ENCODE measurements around the gene SEC61A2.
A peak's percentile ranks its signal among the peaks of the same experiment; 100 is the strongest.
"Not testable (repeated sequence)": the region's sequence is repeated elsewhere in the genome, so short reads cannot be mapped to it uniquely, and the experiment has no call there.

The SEC61A2 gene

DNA sequence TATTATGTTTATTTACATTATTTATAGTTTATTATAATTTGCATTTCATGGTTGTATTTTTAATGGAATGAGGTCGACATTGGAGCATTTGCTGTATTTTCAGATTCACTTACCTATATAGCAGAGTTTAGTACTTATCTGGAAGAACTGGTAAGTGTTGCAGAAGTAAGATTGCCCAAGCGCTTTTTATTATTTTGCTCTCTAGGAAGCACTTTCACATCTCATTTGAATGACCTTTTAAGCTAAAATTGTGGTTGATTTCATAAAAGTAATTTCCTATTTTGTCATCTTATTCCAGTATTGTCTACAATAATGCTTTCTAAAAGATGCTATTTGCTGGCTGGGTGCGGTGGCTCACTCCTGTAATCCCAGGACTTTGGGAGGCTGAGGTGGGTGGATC, 28.6 kb downstream of the SEC61A2 start:
- no peak for DNase-seq (ENCODE audit: low read depth in 1 of 2, low spot score in 1 of 2)

DNA sequence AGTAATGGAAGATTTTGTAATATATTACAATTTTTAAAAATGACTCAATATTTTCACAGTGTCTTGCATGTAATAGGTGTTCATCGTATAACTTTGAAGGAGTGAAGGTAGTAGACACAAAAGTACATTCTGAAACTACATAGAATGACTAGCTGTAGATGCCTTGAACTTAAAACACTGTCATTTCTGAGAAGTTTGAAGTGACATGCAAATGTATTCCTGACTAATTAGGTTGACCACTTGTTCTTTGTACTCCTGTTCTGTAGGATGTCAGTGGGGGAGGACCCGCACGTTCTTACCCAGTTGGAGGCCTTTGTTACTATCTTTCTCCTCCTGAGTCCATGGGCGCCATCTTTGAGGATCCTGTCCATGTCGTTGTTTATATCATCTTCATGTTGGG, 31.2 kb downstream of the SEC61A2 start:
- DNase-seq (ENCODE audit: low read depth in 1 of 2, low spot score in 1 of 2), result no peak

DNA sequence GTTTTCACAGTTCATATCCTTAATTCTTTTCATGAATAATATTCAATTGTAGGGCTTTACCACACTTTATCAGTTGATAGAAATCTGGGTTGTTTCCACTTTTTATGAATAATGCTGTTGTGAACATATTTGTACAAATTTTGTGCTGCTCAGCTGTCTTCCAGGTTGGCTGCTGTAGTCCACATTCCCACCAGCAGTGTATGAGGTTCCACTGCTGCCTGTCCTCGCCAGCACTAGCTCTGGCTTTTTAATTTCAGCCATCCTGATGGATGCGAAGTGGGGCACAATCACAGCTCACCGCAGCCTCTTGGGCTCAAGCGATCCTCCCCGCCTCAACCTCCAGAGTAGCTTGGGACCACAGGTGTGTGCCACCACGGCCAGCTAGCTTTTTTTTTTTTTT, 33.5 kb downstream of the SEC61A2 start:
- no peak for DNase-seq (ENCODE audit: low read depth in 1 of 2, low spot score in 1 of 2)

DNA sequence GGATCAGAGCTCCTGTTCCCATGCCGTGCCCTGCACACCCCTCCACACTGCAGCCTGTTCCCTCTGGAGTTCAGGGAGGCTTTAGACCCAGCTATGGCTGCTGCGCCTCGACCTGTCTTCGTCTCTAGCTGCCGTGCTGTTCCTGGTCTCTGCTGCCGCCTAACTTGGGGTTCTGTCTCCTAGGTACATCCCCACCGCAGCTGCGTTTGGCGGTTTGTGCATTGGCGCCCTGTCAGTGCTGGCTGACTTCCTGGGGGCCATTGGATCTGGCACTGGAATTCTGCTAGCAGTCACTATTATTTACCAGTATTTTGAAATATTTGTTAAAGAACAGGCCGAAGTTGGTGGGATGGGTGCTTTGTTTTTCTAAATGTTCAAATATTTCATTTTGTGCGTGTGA, 34.6 kb downstream of the SEC61A2 start:
- no peak for DNase-seq (ENCODE audit: low read depth in 1 of 2, low spot score in 1 of 2)

DNA sequence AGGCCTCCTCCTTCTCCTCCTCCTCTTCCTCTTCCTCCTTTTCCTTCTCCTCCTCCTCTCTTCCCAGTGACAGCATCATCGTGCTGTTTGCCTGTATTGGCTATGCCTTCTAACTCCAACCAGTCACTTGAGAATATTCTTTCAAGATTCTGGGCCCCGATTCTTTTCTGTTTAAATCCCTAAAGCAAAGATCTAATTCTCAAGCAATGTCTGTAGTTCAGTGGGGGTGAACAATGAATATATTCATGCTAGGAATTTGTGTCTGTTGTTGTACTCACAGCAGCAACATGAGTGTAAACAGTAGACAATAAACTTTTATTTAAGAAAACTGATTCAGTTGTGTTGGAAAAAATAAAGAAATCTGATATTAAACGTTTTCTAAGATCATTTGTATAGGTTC, 35.6 kb downstream of the SEC61A2 start:
- DNase-seq (ENCODE audit: low read depth in 1 of 2, low spot score in 1 of 2), result no peak

DNA sequence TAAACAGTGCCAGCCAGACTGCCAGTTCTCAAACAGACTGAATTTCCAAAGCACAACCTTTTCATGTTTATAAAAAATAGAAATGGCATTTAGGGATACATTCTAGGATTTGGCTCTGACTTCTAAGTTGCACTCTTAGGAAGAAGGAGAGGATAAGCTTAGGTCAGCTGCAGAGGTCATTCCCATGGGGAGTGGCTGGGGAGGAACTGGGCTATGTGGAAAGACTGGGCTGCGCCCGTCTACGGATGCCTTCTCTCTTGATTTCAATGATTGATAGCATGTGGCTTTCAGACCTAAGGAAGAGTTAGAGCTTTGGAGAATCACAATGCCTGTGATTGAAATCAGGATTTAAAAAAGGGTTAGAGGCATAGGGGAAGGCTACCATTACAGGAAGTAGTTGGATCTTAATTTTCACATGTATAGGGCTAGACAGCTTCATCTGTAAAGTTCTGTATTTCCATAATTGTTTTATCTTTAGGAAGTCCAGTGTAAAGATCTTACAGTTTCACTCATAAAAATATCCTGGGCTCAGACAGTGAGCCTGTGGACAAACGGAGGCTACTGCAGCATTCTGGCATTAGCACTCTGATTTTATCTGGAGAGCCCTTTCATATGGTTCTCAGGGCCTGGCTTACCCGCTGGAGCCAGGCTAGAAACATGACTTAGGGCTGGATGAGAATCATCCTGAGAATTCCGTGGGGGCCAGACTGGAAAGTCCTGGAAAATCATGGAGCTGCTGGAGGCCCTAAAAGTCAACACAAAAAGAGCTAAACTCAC, 36.7 kb downstream of the SEC61A2 start:
- no peak for DNase-seq (ENCODE audit: low read depth in 1 of 2, low spot score in 1 of 2)

DNA sequence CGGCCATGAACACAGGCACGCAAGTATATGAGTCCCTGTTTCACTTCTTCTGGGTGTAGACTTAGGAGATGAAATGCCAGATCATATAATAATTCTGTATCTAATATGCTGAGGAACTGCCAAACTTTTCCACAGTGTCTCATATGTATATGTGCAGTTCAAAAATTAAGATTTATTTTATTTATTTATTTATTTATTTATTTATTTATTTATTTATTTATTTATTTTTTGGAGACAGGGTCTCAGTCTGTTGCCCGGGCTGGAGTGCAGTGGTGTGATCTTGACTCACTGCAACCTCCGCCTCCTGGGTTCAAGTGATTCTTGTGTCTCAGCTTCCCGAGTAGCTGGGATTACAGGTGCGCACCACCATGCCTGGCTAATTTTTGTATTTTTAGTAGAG, 42.0 kb downstream of the SEC61A2 start:
- DNase-seq (ENCODE audit: low read depth in 1 of 2, low spot score in 1 of 2), result not testable (repeated sequence)

DNA sequence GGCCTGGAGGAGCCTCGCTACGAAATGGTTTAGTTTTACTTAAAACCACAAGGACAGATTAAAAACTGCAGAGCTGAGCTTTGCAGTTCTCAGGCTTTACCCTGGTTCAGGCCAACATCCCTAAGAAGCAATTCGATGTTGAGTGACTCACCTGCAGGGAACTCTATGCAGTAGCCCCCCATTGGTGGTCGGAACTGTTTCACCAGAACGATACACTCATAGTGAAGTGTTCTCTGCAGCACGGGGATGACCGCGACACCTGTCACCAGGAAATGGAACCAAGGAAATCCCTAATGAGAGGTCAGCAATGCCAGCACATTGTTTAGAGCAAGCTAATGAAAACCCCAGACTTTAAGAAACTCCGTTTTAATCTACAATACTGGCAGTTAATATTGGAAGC, 48.2 kb downstream of the SEC61A2 start:
- no peak for DNase-seq (ENCODE audit: low read depth in 1 of 2, low spot score in 1 of 2)

DNA sequence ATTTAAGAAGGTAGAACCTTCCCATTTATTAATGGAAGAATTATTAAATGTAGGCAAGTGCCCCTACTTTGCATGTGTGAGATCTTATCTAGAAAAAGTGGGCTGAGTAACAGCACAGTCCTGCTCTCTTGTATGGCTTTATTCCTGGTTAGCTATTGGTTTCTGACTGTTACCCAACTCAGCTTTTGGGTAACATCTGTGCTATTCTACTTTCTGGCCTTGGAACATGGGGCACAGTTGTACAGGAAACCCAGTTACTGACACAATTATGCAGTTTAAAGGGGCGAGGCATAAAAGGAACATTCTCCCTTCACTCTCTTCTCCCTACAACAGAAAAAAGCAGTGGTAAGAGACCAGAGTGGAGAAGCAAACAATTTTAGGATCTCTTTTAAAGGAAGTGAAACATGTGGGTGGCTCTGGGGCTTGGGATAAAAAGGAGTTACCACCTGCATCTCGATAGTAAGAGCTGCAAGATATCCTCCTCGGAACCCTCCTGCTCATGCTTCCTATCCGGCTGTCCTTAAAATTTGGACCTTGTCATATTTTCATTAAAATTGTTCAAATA, 50.2 kb downstream of the SEC61A2 start:
- no peak for DNase-seq (ENCODE audit: low read depth in 1 of 2, low spot score in 1 of 2)

DNA sequence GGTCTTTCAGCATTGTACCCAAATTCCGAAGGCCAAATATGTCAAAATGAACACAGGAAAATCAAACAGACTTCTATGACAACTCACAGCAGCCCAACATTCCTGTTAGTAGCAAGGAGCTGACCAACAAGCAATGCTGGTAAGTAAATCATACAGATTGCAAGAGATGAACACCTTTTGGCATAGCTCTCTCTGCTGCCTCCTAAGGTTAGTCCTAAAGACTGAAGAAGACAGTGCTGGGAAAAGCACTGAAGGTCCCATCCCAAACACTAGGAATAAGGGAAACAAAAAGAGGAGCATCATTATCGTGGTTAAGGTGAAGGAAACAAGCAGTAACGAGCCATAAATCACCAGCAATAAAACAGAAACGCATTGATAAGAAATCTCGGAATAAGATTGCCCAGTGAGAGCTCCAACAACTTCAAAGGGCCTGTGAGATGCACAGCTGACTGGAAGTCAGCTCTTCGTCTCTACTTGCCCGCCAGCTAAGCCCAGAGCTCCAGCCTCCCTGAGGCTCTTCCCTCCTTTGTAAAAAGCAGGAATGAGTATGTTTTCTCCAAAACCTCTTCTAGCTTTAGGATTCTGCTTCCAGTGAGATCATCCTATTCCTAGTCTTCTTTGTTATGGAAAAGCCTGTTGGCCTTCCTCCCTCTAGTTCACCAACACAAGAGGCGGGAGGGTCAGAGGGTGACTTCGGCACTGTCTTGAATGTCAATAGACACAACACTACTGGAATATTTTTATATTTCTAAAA, 50.9 kb downstream of the SEC61A2 start:
- DNase-seq (ENCODE audit: low read depth in 1 of 2, low spot score in 1 of 2), result no peak

DNA sequence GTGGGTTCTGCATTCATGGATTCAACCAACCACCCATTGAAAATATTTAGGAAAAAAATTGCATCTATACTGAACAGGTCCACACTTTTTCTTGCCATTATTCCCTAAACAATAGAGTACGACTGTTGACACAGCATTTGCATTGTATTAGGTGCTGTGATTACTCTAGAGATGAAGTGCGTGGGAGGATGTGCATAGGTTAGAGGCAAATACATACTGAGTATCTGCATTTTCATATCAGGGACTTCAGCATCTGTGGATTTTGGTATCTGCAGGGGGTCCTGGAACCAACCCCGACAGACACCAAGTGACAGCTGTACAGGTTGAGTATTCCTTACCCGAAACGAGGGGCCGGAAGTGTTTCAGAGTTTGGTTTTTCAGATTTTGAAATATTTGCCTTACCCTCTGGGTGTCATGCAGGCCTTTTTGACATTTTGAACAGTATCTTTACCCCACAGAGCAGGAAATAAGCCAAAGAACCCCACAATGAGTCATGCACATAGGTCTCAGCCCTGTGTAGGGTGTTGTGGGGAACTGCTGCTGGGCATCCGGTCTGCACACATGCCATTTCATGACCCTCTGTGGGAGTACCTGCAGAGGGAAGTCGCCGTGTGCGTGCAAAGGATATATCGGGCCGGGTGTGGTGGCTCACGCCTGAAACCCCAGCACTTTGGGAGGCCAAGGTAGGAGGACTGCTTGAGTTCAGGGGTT, 51.7 kb downstream of the SEC61A2 start:
- peak; percentile 23 to 58 for DNase-seq (ENCODE audit: low read depth in 1 of 2, low spot score in 1 of 2)

DNA sequence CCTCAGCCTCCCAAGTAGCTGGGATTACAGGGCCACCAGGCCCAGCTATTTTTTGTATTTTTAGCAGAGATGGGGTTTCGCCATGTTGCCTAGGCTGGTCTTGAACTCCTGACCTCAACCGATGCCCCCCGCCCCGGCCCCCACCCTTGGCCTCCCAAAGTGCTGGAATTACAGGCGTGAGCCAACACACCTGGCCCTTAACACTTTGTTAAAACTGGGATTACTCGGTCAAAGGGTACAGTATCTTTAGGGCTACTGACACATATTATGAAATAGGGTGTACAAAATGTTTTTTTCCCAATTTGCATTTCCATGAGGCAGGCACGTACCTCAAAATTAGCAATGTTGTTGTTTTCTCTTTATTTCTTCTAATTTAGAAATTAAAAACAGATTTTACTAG, 54.7 kb downstream of the SEC61A2 start:
- DNase-seq (ENCODE audit: low read depth in 1 of 2, low spot score in 1 of 2), result no peak

DNA sequence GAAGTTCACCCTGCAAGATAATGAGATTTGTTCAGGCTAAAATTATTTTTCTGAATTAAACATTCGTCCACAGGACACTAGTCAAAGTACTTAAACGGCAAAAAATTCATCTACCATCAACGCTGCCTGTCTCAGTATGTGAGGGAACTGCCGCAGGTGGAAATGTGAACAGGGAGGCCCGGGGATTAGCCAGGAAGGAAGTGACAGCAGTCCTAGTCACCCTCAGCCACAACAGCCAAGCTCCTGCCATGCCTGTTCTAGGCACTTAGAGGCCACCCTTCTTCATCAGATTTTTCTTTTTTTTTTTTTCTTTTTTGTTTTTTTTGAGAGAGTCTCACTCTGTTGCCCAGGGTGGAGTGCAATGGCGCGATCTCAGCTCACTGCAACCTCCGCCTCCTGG, 56.8 kb downstream of the SEC61A2 start:
- peak in 1 of 2 donors; percentile 2 for DNase-seq (ENCODE audit: low read depth in 1 of 2, low spot score in 1 of 2)

DNA sequence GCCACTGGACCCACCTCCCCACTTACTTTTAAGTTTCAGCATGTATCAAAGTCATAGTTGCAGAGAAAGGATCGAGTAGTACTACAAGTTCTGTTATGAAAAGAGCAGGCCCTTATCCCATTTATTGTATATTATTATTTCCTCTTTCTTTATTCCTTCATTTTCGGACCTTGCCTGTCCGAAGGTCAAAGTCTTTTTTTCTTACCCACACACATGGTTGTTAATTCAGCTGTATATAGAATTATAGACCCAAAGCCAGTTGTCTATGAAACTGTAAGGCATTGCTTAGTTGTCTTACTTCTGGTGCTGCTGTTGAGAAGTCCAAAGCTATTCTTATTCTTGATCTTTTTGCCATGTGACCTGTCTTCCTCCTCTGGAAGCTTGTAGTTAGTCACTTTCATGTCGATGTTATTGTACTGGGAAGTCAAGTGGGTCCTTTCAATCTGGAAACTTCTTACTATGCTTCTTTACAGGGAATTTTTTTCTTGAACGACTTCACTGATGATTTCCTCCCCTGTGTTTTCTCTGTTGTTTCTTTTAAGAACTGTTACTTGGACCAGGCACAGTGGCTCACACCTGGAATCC, 57.9 kb downstream of the SEC61A2 start:
- no peak for DNase-seq (ENCODE audit: low read depth in 1 of 2, low spot score in 1 of 2)

DNA sequence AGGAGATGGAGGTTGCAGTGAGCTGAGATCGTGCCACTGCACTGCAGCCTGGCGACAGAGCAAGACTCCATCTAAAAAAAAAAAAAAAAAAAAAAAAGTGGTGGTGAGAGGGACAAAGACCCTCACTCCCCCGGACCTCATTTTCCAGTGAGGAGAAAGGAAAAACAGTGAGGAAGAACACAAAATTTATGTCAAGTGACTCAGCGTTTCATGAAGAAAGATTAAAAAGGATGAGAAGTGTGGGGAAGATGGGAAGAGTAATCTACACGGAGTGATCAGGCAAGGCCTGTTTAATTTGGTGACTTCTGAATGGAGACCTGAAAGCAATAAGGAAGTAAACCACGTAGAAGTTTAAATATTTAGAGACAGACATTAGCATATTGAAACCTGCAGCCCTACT, 59.2 kb downstream of the SEC61A2 start:
- DNase-seq (ENCODE audit: low read depth in 1 of 2, low spot score in 1 of 2), result no peak

DNA sequence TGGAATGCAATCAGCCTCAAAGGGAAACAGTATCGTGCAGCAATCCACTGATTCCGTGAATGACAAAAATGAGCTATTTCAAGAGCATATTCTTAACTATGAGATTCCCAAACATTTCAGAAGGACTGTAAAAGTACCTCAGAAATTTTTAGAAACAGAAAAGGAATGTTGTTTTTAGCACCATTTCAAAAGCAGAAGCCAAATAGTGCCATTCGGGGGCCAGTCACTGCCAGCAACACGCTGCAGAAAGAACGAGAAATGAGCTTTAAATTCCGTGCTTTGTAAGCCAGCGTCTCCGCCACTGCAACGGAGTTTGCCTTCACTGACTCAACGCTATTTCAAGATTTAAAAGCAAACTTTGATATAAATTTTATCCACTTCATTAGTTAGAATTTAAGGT, 59.9 kb downstream of the SEC61A2 start:
- no peak for DNase-seq (ENCODE audit: low read depth in 1 of 2, low spot score in 1 of 2)

DNA sequence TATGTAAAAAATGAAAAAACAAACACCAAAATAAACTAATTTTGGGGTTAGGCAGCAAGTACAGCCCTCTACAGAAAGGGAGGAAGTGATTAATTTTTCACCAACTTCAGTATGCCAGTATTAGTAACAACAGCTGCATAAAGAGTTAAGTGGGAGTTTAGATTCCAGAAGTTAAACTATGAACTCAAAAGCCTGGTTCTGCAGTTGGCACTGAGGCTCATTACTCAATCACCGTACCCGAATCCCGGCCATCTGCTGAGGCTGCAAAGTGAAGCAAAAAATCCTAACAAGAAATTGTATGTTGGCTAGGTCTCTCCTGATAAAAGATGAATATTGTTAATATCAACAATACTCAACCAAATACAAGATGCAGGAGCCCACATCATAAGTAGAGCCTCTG, 62.2 kb downstream of the SEC61A2 start:
- no peak for DNase-seq (ENCODE audit: low read depth in 1 of 2, low spot score in 1 of 2)

DNA sequence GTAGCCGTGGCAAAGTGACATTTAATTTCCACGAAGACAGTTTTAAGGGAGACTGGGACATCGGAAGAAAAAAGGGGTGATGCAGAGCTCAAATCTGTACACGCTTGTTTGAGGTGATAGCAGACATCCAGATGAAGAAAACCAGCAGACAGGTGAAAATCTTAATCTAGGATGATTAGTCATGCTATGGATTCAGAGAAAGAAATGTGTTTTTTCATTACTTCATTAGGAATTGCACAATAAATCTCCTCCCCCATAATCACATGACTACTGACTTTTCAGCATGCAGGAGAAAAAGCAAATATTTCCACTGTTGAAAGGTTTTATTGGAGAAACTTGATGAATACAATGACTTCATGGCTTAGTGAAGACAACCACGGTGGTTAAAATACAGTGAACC, 63.7 kb downstream of the SEC61A2 start:
- no peak for DNase-seq (ENCODE audit: low read depth in 1 of 2, low spot score in 1 of 2)

DNA sequence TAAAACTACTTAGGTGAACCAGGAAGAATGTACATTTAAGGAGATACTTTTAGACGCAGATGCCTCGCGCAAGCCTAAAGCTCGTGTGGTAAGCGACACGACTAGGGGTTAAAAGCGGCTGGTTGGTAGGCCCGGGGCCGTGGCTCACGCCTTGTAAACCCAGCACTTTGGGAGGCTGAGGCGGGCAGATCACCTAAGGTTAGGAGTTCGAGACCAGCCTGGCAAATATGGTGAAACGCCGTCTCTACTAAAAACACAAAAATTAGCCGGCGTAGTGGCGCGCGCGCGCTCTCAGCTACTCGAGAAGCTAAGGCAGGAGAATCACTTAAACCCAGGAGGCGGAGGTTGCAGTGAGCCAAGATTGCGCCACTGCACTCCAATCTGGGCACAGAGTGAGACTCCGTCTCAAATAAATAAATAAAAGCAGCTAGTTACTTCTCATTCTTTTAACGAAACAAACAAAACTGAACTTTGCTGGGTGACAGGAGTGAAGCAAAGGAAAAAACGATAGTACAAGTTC, 65.3 kb downstream of the SEC61A2 start:
- DNase-seq (ENCODE audit: low read depth in 1 of 2, low spot score in 1 of 2), result peak in 1 of 2 donors; percentile 4

DNA sequence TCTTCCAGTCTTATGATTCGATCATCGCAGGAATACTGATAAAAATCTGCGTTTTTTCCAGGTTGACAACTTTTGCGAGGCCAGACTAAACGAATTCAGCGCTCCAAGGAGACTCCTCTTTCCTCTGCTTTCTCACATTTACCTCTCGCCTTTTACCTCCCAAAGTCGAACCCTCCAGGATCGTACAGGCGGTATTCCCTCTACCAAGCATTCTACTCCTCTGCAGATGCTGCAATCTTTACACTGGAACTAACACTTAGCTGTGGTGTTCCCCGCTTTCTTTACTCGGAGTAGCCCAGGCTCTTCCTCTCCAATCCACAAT, 65.8 kb downstream of the SEC61A2 start:
- DNase-seq (ENCODE audit: low read depth in 1 of 2, low spot score in 1 of 2), result no peak
